ENCODE data around the gene CCRL2. TPM values are rescaled to one million over a fixed set of nuclear protein-coding genes. Genes with fewer than 3 reads are reported as not detected.
A peak's percentile ranks its signal among the peaks of the same experiment; 100 is the strongest.

The CCRL2 gene
- total and polyA plus RNA-seq, 2 of the 8 experiments (the other 6 are each of a cell fraction or from before 2014, with no cell fraction given) = not detected

DNA sequence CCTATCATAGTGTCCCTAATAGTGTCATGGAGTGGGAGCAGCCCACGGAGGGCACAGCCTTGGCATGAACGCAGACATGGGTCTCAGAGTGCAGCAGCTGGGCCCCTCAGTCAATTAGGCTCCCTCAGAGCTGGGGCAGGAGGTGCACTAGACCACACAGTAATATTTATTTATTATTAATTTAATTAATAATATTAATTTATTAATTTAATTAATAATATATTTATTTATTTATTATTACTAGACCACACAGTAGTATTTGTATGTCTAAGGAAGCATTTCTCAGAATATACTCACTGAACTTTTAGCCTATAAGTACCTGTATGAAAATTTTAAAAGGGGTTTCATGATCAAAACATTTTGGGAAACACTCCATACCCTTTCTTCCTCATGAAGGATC is 5.5 kb upstream of the CCRL2 start:
- Histone ChIP-seq H2BK12ac (ENCODE audit: low read depth, low read length) (no peak overlapping the region), H2BK20ac (ENCODE audit: low read length) (no peak overlapping the region), H3K27me3 (replicated peaks in 1 of 4; ENCODE audit: control insufficient read depth in 3 of 4, extremely low read depth in 1 of 4, insufficient read depth in 3 of 4, low read length in 3 of 4) (no peaks in the 10 kb centered on the region), H4K8ac (ENCODE audit: extremely low read depth, insufficient read depth, low read length) (peak overlapping the region; percentile 3; the same call in 1 of the 2 replicates), H3K9me3 (ENCODE audit: insufficient read depth in 2 of 2, low read depth in 1 of 2, low read length in 1 of 2) (no peaks in the 10 kb centered on the region), H3K36me3 (ENCODE audit: control insufficient read depth in 2 of 4, insufficient read depth in 4 of 4, low read length in 3 of 4) (no peaks in the 10 kb centered on the region), H3K18ac (ENCODE audit: extremely low read depth, low read length) (no peak overlapping the region), H3K23me2 (ENCODE audit: low read depth, low read length) (no peaks in the 10 kb centered on the region), H4K91ac (replicated peaks; ENCODE audit: insufficient read length, low read length) (no peak overlapping the region), H3K14ac (ENCODE audit: insufficient read length) (no peak overlapping the region), H3K27ac (ENCODE audit: low read depth, low read length) (no peak overlapping the region), H2BK5ac (ENCODE audit: low read depth, low read length) (no peak overlapping the region), H3K4me1 (replicated peaks in 1 of 4; ENCODE audit: control insufficient read depth in 3 of 4, insufficient read depth in 4 of 4, low read length in 3 of 4) (0 out of 7 replicates have a peak, but pooled peaks cover 0 to 2% (median 0%) of the 10 kb centered on the region in 4 experiments), H3K4ac (replicated peaks; ENCODE audit: insufficient read length, low read depth, low read length) (no peak overlapping the region), H3K9ac (replicated peaks in 1 of 4; ENCODE audit: extremely low read depth in 1 of 4, low read depth in 3 of 4, low read length in 3 of 4) (no peak overlapping the region), H3K79me1 (ENCODE audit: low read depth, low read length) (no peaks in the 10 kb centered on the region), H3K56ac (replicated peaks; ENCODE audit: insufficient read length, low read depth, low read length) (no peak overlapping the region), H3K79me2 (ENCODE audit: control insufficient read depth in 1 of 2, insufficient read depth in 2 of 2, low read length in 2 of 2) (no peaks in the 10 kb centered on the region), H2BK120ac (replicated peaks; ENCODE audit: low read depth, low read length) (no peak overlapping the region), H4K5ac (ENCODE audit: insufficient read length, low read depth, low read length) (no peak overlapping the region), H2AK5ac (ENCODE audit: low read depth, low read length) (no peak overlapping the region), H2AFZ (ENCODE audit: low read length) (no peak overlapping the region), H4K20me1 (replicated peaks in 1 of 2; ENCODE audit: control insufficient read depth in 1 of 2, insufficient read depth in 2 of 2, low read length in 2 of 2) (no peaks in the 10 kb centered on the region), H2BK15ac (ENCODE audit: low read length) (no peak overlapping the region), H3K4me3 (ENCODE audit: extremely low read depth in 1 of 4, insufficient read depth in 2 of 4, low read depth in 3 of 4, low read length in 4 of 4) (no peak overlapping the region), H3K23ac (ENCODE audit: insufficient read length) (no peak overlapping the region), H3K4me2 (ENCODE audit: insufficient read depth in 1 of 2, low read depth in 2 of 2, low read length in 2 of 2) (no peak overlapping the region)
- WGBS, 2 experiments (ENCODE audit: extremely low coverage in 1 of 2, insufficient coverage in 1 of 2, insufficient read length in 1 of 2, insufficient replicate concordance in 2 of 2, low coverage in 1 of 2, low lambda C conversion rate in 2 of 2, missing lambda C conversion rate in 1 of 2) = 94% methylated on average over 2 of the region's 2 CpGs; no CpG with 5 or more reads in 1 of the 2 experiments
- FAIRE-seq (no peak), DNase-seq (ENCODE audit: low read depth in 1 of 2, low spot score in 2 of 2) (no peak)
- TF ChIP-seq TAF1 (IDR thresholded peaks at IDR 0.05; ENCODE audit: low read depth, low read length) (no peak), TAF7 (optimal IDR thresholded peaks at IDR 0.05; ENCODE audit: borderline replicate concordance, low read depth, low read length) (no peak), TEAD4 (IDR thresholded peaks at IDR 0.05; ENCODE audit: low read depth, low read length) (no peak)
- TF ChIP-seq, protein P1, sequence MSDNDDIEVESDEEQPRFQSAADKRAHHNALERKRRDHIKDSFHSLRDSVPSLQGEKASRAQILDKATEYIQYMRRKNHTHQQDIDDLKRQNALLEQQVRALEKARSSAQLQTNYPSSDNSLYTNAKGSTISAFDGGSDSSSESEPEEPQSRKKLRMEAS (IDR thresholded peaks at IDR 0.05) = no peak
- ChIA-PET POLR2A (ENCODE audit: partially characterized antibody) (no interaction called here), CTCF (ENCODE audit: partially characterized antibody) (interaction anchor here (0.6 to 3.8 kb wide), 3 partner anchors 9 to 494 kb away, joined by 3 to 16 read pairs (median 8); no protein-coding TSS in a partner anchor)

All from H1 (cell line).